ENCODE measurements around the gene FCRL6. TPM values are rescaled to one million over a fixed set of nuclear protein-coding genes. Genes with fewer than 3 reads are reported as not detected.

The FCRL6 gene
- total RNA-seq, 1 experiment from 2014 or later: not detected

DNA sequence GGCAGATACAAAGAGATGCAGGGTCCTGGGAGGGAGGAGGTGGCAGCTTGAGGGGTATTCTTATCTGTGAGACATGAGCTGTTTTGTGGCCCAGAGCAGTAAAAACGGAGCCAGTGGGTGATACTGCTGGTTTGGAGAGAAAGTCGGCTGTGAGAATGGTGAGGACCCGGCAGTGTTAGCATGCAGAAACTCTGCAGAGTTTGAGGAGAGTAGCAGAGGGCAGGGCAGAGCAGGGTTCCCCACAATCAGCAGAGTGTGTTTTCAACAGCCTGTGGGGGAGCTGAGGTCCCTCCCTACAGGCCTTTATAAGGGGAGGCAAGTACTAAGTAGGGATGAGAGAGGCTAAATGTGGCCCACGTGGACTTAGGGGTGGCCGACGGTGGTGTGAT, 24.9 kb downstream of the FCRL6 start:
- no peak for DNase-seq (ENCODE audit: low read depth, low spot score)
- CTCF ChIA-PET: no interaction called here
- TF ChIP-seq SIN3A (IDR thresholded peaks at IDR 0.05; ENCODE audit: borderline replicate concordance, insufficient read depth, low read depth, low read length) (no peak), POLR2AphosphoS5 (IDR thresholded peaks at IDR 0.05; ENCODE audit: low read depth, low read length) (no peak), TCF7L2 (IDR thresholded peaks at IDR 0.05; ENCODE audit: low read depth, low read length) (no peak)
- TF ChIP-seq, protein P1, sequence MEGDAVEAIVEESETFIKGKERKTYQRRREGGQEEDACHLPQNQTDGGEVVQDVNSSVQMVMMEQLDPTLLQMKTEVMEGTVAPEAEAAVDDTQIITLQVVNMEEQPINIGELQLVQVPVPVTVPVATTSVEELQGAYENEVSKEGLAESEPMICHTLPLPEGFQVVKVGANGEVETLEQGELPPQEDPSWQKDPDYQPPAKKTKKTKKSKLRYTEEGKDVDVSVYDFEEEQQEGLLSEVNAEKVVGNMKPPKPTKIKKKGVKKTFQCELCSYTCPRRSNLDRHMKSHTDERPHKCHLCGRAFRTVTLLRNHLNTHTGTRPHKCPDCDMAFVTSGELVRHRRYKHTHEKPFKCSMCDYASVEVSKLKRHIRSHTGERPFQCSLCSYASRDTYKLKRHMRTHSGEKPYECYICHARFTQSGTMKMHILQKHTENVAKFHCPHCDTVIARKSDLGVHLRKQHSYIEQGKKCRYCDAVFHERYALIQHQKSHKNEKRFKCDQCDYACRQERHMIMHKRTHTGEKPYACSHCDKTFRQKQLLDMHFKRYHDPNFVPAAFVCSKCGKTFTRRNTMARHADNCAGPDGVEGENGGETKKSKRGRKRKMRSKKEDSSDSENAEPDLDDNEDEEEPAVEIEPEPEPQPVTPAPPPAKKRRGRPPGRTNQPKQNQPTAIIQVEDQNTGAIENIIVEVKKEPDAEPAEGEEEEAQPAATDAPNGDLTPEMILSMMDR (IDR thresholded peaks at IDR 0.05): no peak
- TF ChIP-seq, protein P2, sequence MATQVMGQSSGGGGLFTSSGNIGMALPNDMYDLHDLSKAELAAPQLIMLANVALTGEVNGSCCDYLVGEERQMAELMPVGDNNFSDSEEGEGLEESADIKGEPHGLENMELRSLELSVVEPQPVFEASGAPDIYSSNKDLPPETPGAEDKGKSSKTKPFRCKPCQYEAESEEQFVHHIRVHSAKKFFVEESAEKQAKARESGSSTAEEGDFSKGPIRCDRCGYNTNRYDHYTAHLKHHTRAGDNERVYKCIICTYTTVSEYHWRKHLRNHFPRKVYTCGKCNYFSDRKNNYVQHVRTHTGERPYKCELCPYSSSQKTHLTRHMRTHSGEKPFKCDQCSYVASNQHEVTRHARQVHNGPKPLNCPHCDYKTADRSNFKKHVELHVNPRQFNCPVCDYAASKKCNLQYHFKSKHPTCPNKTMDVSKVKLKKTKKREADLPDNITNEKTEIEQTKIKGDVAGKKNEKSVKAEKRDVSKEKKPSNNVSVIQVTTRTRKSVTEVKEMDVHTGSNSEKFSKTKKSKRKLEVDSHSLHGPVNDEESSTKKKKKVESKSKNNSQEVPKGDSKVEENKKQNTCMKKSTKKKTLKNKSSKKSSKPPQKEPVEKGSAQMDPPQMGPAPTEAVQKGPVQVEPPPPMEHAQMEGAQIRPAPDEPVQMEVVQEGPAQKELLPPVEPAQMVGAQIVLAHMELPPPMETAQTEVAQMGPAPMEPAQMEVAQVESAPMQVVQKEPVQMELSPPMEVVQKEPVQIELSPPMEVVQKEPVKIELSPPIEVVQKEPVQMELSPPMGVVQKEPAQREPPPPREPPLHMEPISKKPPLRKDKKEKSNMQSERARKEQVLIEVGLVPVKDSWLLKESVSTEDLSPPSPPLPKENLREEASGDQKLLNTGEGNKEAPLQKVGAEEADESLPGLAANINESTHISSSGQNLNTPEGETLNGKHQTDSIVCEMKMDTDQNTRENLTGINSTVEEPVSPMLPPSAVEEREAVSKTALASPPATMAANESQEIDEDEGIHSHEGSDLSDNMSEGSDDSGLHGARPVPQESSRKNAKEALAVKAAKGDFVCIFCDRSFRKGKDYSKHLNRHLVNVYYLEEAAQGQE (IDR thresholded peaks at IDR 0.05; ENCODE audit: insufficient read depth in 1 of 2, low read depth in 2 of 2, low read length in 1 of 2): no peak
- POLR2A ChIA-PET: no interaction called here
- Histone ChIP-seq H3K4me3 (ENCODE audit: low read depth in 2 of 2, low read length in 2 of 2) (no peak overlapping the region), H3K27ac (ENCODE audit: low read length) (no peak overlapping the region), H3K4me1 (ENCODE audit: control insufficient read depth, insufficient read depth, low read length) (no peaks in the 10 kb centered on the region), H3K27me3 (ENCODE audit: control insufficient read depth, insufficient read depth, low read length) (peaks cover 3% of the 10 kb centered on the region; the same call in 1 of the 2 replicates), H3K36me3 (ENCODE audit: control insufficient read depth, insufficient read depth, low read length) (no peaks in the 10 kb centered on the region), H3K9me3 (ENCODE audit: control insufficient read depth, insufficient read depth, low read depth, low read length) (no peaks in the 10 kb centered on the region)
- in situ Hi-C loops (cut with HindIII; ENCODE audit: low pct_unique_long_range_greater_than_20kb, low sequenced_read_pairs) (no loop called here), intact Hi-C loops (cut with micrococcal nuclease; ENCODE audit: unreplicated experiment) (no loop called here)
- BruUV-seq (replicated peaks): no TSS peak
- no peak for ATAC-seq

DNA sequence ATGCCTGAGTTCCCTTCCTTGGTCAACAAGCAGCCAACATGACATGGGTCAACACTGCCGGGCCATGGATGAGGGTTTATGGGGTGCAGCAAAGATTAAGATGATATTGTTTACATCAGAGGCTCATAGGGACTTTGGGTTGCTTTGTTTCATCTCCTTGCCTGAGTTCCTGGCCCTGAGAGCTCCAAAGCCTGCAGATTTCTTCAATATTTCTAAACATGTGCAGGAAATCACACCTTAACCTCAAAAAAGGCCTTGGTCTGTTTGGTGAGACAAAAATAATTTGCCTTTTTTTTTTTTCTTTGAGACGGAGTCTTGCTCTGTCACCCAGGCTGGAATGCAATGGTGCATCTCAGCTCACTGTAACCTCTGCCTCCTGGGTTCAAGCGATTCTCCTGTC, 25.4 kb downstream of the FCRL6 start:
- ChIA-PET CTCF (no interaction called here), POLR2A (no interaction called here)
- TF ChIP-seq, protein P2 (IDR thresholded peaks at IDR 0.05; ENCODE audit: insufficient read depth in 1 of 2, low read depth in 2 of 2, low read length in 1 of 2): no peak
- TF ChIP-seq POLR2AphosphoS5 (IDR thresholded peaks at IDR 0.05; ENCODE audit: low read depth, low read length): no peak
- TF ChIP-seq SIN3A (IDR thresholded peaks at IDR 0.05; ENCODE audit: borderline replicate concordance, insufficient read depth, low read depth, low read length): no peak
- no peak for TF ChIP-seq TCF7L2 (IDR thresholded peaks at IDR 0.05; ENCODE audit: low read depth, low read length)
- TF ChIP-seq, protein P1 (IDR thresholded peaks at IDR 0.05): no peak
- ATAC-seq (no peak), DNase-seq (ENCODE audit: low read depth, low spot score) (no peak)
- intact Hi-C loops (cut with micrococcal nuclease; ENCODE audit: unreplicated experiment): no loop called here
- no TSS peak for BruUV-seq (replicated peaks)
- in situ Hi-C loops (cut with HindIII; ENCODE audit: low pct_unique_long_range_greater_than_20kb, low sequenced_read_pairs): no loop called here
- Histone ChIP-seq H3K9me3 (ENCODE audit: control insufficient read depth, insufficient read depth, low read depth, low read length) (no peaks in the 10 kb centered on the region), H3K36me3 (ENCODE audit: control insufficient read depth, insufficient read depth, low read length) (no peaks in the 10 kb centered on the region), H3K4me1 (ENCODE audit: control insufficient read depth, insufficient read depth, low read length) (no peaks in the 10 kb centered on the region), H3K4me3 (ENCODE audit: low read depth in 2 of 2, low read length in 2 of 2) (no peak overlapping the region), H3K27me3 (ENCODE audit: control insufficient read depth, insufficient read depth, low read length) (peaks cover 3% of the 10 kb centered on the region; the same call in 1 of the 2 replicates), H3K27ac (ENCODE audit: low read length) (no peak overlapping the region)
